PC-9 (cell line): ENCODE results near the gene SIAH2.

Experiments used
- EZH2 ChIP-seq: fragments of 200-600 bp; sonication (generic); IDR thresholded peaks from 2 replicates; pipeline ENCODE4 v1.8.0; 2017; ENCODE audit warnings: antibody characterized with exemption, low read depth
- TF ChIP-seq, protein P1 (sequence below): fragments of 200-600 bp; sonication (generic); conservative IDR thresholded peaks from 2 replicates; pipeline ENCODE4 v1.6.1; 2017; ENCODE audit warnings: mixed run types, antibody characterized with exemption, mild to moderate bottlenecking, moderate library complexity

DNA sequence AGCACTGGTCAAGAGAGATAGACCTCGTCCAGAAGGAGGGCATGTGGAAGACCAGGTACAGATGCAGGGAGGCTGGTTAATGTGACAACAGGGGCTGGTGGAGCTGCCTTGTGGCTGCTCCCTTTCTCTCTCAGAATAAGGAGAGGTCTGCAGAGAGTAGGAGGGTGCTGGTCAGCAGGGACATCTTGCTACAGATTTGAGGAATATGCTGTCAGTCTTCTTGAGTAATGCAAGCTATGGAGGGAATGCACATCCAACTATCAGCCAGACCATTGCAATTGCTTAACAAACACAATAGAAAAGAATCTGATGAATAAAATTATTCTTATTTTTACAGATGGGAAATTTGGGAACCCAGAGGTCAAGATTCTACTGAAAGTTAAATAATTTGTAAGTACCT is 20.3 kb upstream of the SIAH2 start:
- TF ChIP-seq, protein P1, sequence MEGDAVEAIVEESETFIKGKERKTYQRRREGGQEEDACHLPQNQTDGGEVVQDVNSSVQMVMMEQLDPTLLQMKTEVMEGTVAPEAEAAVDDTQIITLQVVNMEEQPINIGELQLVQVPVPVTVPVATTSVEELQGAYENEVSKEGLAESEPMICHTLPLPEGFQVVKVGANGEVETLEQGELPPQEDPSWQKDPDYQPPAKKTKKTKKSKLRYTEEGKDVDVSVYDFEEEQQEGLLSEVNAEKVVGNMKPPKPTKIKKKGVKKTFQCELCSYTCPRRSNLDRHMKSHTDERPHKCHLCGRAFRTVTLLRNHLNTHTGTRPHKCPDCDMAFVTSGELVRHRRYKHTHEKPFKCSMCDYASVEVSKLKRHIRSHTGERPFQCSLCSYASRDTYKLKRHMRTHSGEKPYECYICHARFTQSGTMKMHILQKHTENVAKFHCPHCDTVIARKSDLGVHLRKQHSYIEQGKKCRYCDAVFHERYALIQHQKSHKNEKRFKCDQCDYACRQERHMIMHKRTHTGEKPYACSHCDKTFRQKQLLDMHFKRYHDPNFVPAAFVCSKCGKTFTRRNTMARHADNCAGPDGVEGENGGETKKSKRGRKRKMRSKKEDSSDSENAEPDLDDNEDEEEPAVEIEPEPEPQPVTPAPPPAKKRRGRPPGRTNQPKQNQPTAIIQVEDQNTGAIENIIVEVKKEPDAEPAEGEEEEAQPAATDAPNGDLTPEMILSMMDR, result no peak
- TF ChIP-seq EZH2, result no peak
